GM18508 (cell line): Measurements from ENCODE around the gene SLIT3.

Experiments used
- ATAC-seq: cut with Tn5 transposase; IDR thresholded peaks from one replicate; pipeline ENCODE4 v1.9.1; 2021; ENCODE audit warnings: moderate number of reproducible peaks; ENCODE audit not compliant: insufficient read depth, unreplicated experiment

Gene SLIT3

GRCh38 chr5:168859471-168859870 is 441.5 kb downstream of the SLIT3 start:
- no peak for ATAC-seq

- no peak for ATAC-seq
Measured at GRCh38 chr5:168858994-168859393, 441.9 kb downstream of the SLIT3 start.

- ATAC-seq, result no peak
Measured at GRCh38 chr5:168858371-168858770, 442.6 kb downstream of the SLIT3 start.

- no peak for ATAC-seq
Measured at GRCh38 chr5:168853972-168854371, 447.0 kb downstream of the SLIT3 start.

GRCh38 chr5:168852329-168852728 is 448.6 kb downstream of the SLIT3 start:
- ATAC-seq, result no peak

GRCh38 chr5:168851902-168852321 is 449.0 kb downstream of the SLIT3 start:
- ATAC-seq, result no peak

GRCh38 chr5:168850683-168851082 is 450.3 kb downstream of the SLIT3 start:
- no peak for ATAC-seq

GRCh38 chr5:168848569-168848968 is 452.4 kb downstream of the SLIT3 start:
- no peak for ATAC-seq

GRCh38 chr5:168847511-168848073 is 453.3 kb downstream of the SLIT3 start:
- ATAC-seq, result no peak

- ATAC-seq, result no peak
Measured at GRCh38 chr5:168844922-168845296, 456.0 kb downstream of the SLIT3 start.

GRCh38 chr5:168844016-168844921 is 456.7 kb downstream of the SLIT3 start:
- ATAC-seq, result no peak

- ATAC-seq, result no peak
Measured at GRCh38 chr5:168843277-168844015, 457.5 kb downstream of the SLIT3 start.

GRCh38 chr5:168842571-168843205 is 458.3 kb downstream of the SLIT3 start:
- no peak for ATAC-seq

GRCh38 chr5:168837852-168838251 is 463.1 kb downstream of the SLIT3 start:
- no peak for ATAC-seq

- no peak for ATAC-seq
Measured at GRCh38 chr5:168836603-168837231, 464.2 kb downstream of the SLIT3 start.

GRCh38 chr5:168833936-168834335 is 467.0 kb downstream of the SLIT3 start:
- no peak for ATAC-seq

- no peak for ATAC-seq
Measured at GRCh38 chr5:168833383-168833782, 467.6 kb downstream of the SLIT3 start.

GRCh38 chr5:168832308-168832707 is 468.6 kb downstream of the SLIT3 start:
- ATAC-seq, result no peak

- ATAC-seq, result no peak
Measured at GRCh38 chr5:168831383-168831782, 469.6 kb downstream of the SLIT3 start.

GRCh38 chr5:168830833-168831232 is 470.1 kb downstream of the SLIT3 start:
- no peak for ATAC-seq
